Smooth muscle cell (in vitro differentiated cells): ENCODE measurements around the gene RTKN. TPM values are rescaled to one million over a fixed set of nuclear protein-coding genes. Genes with fewer than 3 reads are reported as not detected.
"Not testable (repeated sequence)": the region's sequence is repeated elsewhere in the genome, so short reads cannot be mapped to it uniquely, and the experiment has no call there.

Source experiments
- DNase-seq: peaks from one replicate; lab custom pipeline; 2025; ENCODE audit not compliant: unreplicated experiment; lab: John Stamatoyannopoulos, UW
- H2AFZ ChIP-seq: fragments of 200-600 bp; sonication (generic); 2 replicates; pipeline ENCODE4 v1.6.0; 2016; ENCODE audit warnings: antibody characterized with exemption, low read depth, mild to moderate bottlenecking
- H3F3A ChIP-seq: fragments of 200-600 bp; sonication (generic); 2 replicates; pipeline ENCODE4 v1.6.0; 2017; ENCODE audit warnings: antibody characterized with exemption, low read depth
- H3K27ac ChIP-seq: fragments of 200-600 bp; sonication (generic); 2 replicates; pipeline ENCODE4 v1.5.1; 2016; ENCODE audit warnings: low read depth, mild to moderate bottlenecking
- H3K27me3 ChIP-seq: fragments of 200-600 bp; sonication (generic); 2 replicates; pipeline ENCODE4 v1.6.1; 2016; ENCODE audit warnings: low read depth, mild to moderate bottlenecking
- H3K36me3 ChIP-seq: fragments of 200-600 bp; sonication (generic); 2 replicates; pipeline ENCODE4 v1.5.1; 2016; ENCODE audit warnings: low read depth
- H3K4me1 ChIP-seq: fragments of 200-600 bp; sonication (generic); 2 replicates; pipeline ENCODE4 v1.5.1; 2016; ENCODE audit warnings: low read depth
- H3K4me2 ChIP-seq: fragments of 200-600 bp; sonication (generic); 2 replicates; pipeline ENCODE4 v1.6.0; 2016; ENCODE audit warnings: mild to moderate bottlenecking
- H3K4me3 ChIP-seq: fragments of 200-600 bp; sonication (generic); 2 replicates; pipeline ENCODE4 v1.5.1; 2016; ENCODE audit warnings: mild to moderate bottlenecking
- H3K79me2 ChIP-seq: fragments of 200-600 bp; sonication (generic); 2 replicates; pipeline ENCODE4 v1.6.0; 2016; ENCODE audit warnings: low read depth, mild to moderate bottlenecking
- H3K9ac ChIP-seq: fragments of 200-600 bp; sonication (generic); 2 replicates; pipeline ENCODE4 v1.6.0; 2016; ENCODE audit warnings: low read depth
- H3K9me3 ChIP-seq: fragments of 200-600 bp; sonication (generic); replicated peaks from 2 replicates; pipeline ENCODE4 v1.5.1; 2016; ENCODE audit warnings: low read depth
- H4K20me1 ChIP-seq: fragments of 200-600 bp; sonication (generic); 2 replicates; pipeline ENCODE4 v1.6.0; 2016; ENCODE audit warnings: low read depth
- WGBS: methylation state at CpG from one replicate; pipeline ENCODE4 v1.1.7; 2016; ENCODE audit warnings: low lambda C conversion rate; 5-methylcytosine and 5-hydroxymethylcytosine counted together
- polyA plus RNA-seq: library from polyadenylated mRNA; unstranded; fragments of >200 nt; fragmentation: Nextera tagmentation; extraction: Ambion mirVana; gene quantifications from 2 replicates; pipeline ENCODE4 v1.2.1, GENCODE V29; 2016
- total RNA-seq: library from RNA; depleted of rRNA; stranded (reverse); fragments of >200 nt; gene quantifications from 2 replicates; pipeline ENCODE4 v1.2.3, GENCODE V29; 2014
- TF ChIP-seq, protein P1 (sequence below): fragments of 200-600 bp; sonication (generic); IDR thresholded peaks from 2 replicates; pipeline ENCODE4 v1.5.1; 2017; ENCODE audit warnings: borderline replicate concordance, mild to moderate bottlenecking, antibody characterized with exemption; ENCODE audit not compliant: insufficient read depth, poor library complexity, severe bottlenecking

The RTKN gene
- total and polyA plus RNA-seq, 2 experiments from 2014 or later, result 31.4 to 60.5 TPM

- no peaks in the 10 kb centered on the region for H3K79me2 ChIP-seq
- H2AFZ ChIP-seq, result no peak overlapping the region
- TF ChIP-seq, protein P1, sequence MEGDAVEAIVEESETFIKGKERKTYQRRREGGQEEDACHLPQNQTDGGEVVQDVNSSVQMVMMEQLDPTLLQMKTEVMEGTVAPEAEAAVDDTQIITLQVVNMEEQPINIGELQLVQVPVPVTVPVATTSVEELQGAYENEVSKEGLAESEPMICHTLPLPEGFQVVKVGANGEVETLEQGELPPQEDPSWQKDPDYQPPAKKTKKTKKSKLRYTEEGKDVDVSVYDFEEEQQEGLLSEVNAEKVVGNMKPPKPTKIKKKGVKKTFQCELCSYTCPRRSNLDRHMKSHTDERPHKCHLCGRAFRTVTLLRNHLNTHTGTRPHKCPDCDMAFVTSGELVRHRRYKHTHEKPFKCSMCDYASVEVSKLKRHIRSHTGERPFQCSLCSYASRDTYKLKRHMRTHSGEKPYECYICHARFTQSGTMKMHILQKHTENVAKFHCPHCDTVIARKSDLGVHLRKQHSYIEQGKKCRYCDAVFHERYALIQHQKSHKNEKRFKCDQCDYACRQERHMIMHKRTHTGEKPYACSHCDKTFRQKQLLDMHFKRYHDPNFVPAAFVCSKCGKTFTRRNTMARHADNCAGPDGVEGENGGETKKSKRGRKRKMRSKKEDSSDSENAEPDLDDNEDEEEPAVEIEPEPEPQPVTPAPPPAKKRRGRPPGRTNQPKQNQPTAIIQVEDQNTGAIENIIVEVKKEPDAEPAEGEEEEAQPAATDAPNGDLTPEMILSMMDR, result no peak
- 79% methylated on average over 2 of the region's 2 CpGs for WGBS
- H3K36me3 ChIP-seq, result no peaks in the 10 kb centered on the region
- no peaks in the 10 kb centered on the region for H3K27me3 ChIP-seq
- H3K4me1 ChIP-seq, result no peaks in the 10 kb centered on the region
- no peak overlapping the region for H3K4me2 ChIP-seq
- H3F3A ChIP-seq, result peaks cover 8% of the 10 kb centered on the region
- DNase-seq, result no peak
- no peaks in the 10 kb centered on the region for H3K9me3 ChIP-seq
- no peak overlapping the region for H3K27ac ChIP-seq
- H3K9ac ChIP-seq, result no peak overlapping the region
- H4K20me1 ChIP-seq, result no peaks in the 10 kb centered on the region
- no peak overlapping the region for H3K4me3 ChIP-seq
Observed at GRCh38 chr2:74448771-74449170, 7.0 kb upstream of the RTKN start.

DNA sequence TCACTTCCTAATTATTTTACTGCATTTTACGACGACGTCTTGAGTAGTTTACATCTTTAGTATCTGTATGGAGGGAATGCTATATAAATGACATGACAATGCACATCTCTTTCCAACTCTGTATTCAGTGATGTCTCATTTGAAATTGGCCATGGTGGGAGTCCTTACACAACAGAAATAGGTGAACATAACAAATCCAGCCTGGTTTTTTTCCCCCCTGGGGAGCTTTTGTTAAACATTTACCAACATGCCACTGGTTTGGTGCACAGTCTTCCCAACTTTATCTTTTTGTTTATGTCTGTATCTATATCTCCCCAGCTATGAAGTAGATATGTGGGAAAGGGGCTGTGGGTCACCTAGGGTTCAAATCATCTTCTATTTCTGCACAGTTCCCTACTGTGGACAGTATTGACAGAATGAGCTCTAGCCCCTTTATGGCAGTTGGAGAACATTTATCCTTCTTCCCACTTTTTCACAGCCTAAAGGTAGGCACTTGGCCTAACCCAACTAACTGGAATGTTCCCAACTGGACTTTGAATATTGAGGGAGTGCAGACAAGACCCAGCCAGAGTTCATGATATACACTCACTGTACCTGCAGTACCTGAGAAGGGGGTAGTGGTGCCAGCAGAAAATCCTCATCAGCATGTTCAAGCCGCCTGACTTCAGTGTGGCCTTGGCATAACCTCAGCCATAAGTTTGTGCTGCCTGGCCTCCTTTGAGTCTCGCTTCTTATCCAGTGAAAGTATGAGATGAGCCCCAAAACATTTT, 5.7 kb upstream of the RTKN start:
- no peak overlapping the region for H3K4me3 ChIP-seq
- 95% methylated on average over 5 of the region's 5 CpGs for whole genome bisulfite sequencing
- no peak for DNase-seq
- no peaks in the 10 kb centered on the region for H4K20me1 ChIP-seq
- peaks cover 5% of the 10 kb centered on the region for H3F3A ChIP-seq
- H3K4me1 ChIP-seq, result no peaks in the 10 kb centered on the region
- H3K9ac ChIP-seq, result no peak overlapping the region
- H2AFZ ChIP-seq, result no peak overlapping the region
- H3K27ac ChIP-seq, result no peak overlapping the region
- H3K36me3 ChIP-seq, result no peaks in the 10 kb centered on the region
- TF ChIP-seq, protein P1, result no peak
- no peaks in the 10 kb centered on the region for H3K27me3 ChIP-seq
- H3K4me2 ChIP-seq, result no peak overlapping the region
- H3K9me3 ChIP-seq, result no peaks in the 10 kb centered on the region
- no peaks in the 10 kb centered on the region for H3K79me2 ChIP-seq

- H2AFZ ChIP-seq, result no peak overlapping the region
- H3K36me3 ChIP-seq, result no peaks in the 10 kb centered on the region
- peaks cover 1% of the 10 kb centered on the region for H3K4me1 ChIP-seq
- no peaks in the 10 kb centered on the region for H3K27me3 ChIP-seq
- no peak overlapping the region for H3K4me3 ChIP-seq
- H3K4me2 ChIP-seq, result peak overlapping the region; percentile 37
- TF ChIP-seq, protein P1, result no peak
- no peaks in the 10 kb centered on the region for H3K9me3 ChIP-seq
- H4K20me1 ChIP-seq, result peaks cover under 1% of the 10 kb centered on the region
- DNase-seq, result no peak
- H3K9ac ChIP-seq, result no peak overlapping the region
- 28% methylated on average over 5 of the region's 5 CpGs for WGBS
- H3K27ac ChIP-seq, result peak overlapping the region; percentile 63
- peaks cover 8% of the 10 kb centered on the region for H3K79me2 ChIP-seq
- H3F3A ChIP-seq, result peaks cover 15% of the 10 kb centered on the region
Observed at GRCh38 chr2:74444498-74445318, 3.0 kb upstream of the RTKN start.

- 86% methylated on average over 16 of the region's 16 CpGs for WGBS
- not testable (repeated sequence) for H3K27me3 ChIP-seq
- H3K27ac ChIP-seq, result peak overlapping the region; percentile 93
Observed at GRCh38 chr2:74442483-74443297, 953 bp upstream of the RTKN start.

More at GRCh38 chr2:74442483-74443297, 953 bp upstream of the RTKN start:
- not testable (repeated sequence) for H3K36me3 ChIP-seq, H3K9me3 ChIP-seq, DNase-seq
- peaks cover 19% of the 10 kb centered on the region for H3K4me1 ChIP-seq
- peaks cover 28% of the 10 kb centered on the region for H3K79me2 ChIP-seq
- H3F3A ChIP-seq, result peaks cover 15% of the 10 kb centered on the region
- peak overlapping the region; percentile 61 for H3K4me3 ChIP-seq
- peaks cover 21% of the 10 kb centered on the region for H4K20me1 ChIP-seq
- peak overlapping the region; percentile 96 for H3K4me2 ChIP-seq
- H2AFZ ChIP-seq, result peak overlapping the region; percentile 93
- H3K9ac ChIP-seq, result peak overlapping the region; percentile 82
